ENCODE measurements around the gene BMF.
"Not testable (repeated sequence)": the region's sequence is repeated elsewhere in the genome, so short reads cannot be mapped to it uniquely, and the experiment has no call there.

BMF gene

DNA sequence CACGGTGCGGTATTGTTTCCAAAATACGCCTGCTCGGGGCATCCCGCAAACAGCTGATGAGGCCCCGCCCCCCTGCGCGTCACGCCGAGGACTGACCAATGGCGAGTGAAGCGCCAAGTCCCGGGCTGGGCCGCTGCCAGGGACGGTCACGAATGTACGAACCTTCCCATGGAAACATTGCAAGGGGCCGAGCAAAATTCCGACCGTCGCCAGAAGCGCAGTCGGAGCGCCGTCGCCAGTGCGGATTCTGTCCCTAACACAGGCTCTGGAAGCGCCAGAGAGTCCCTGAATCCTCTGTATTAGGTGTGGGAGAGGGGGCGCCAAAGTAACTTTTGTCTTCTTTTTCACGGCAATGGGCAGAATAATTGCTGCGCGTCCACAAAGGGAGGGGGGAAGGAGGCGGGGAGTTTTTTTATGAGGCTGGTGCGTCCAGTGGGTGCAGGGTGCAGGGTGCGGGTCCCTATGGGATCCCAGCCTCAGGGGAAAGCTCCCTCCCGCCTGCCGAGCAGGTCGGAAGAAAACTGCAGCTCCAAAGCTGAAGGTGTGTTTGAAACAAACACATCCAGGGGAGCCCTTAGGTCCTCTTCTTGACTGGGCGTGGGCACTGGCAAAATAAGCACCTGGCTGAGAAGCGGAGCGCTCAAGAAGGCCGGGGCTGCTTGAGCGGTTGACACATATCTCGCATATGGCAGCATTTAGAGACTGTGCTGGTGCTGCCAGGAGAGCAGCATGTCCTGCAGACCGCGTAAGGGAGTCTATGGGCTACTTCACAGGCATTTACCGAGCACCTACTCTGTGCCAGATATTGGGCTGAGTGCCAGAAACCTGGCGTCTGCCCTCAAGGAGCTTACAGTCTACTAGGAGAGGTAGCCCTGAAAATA is at the start of gene BMF:
TSS of gene BMF (minus strand) at position 25 of the 881 bp plus-strand sequence. CDS start 2,793 bp downstream, outside the sequence.
- DNase-seq (ENCODE audit: low read depth, low spot score) = peak; percentile 99

- peak; percentile 35 for DNase-seq (ENCODE audit: low read depth, low spot score)
Measured at GRCh38 chr15:40157778-40158447, 49.2 kb upstream of the BMF start.

- peak; percentile 89 for DNase-seq (ENCODE audit: low read depth, low spot score)
Measured at GRCh38 chr15:40155270-40155910, 46.7 kb upstream of the BMF start.

GRCh38 chr15:40154821-40155220 is 46.1 kb upstream of the BMF start:
- DNase-seq (ENCODE audit: low read depth, low spot score) = peak; percentile 60

DNA sequence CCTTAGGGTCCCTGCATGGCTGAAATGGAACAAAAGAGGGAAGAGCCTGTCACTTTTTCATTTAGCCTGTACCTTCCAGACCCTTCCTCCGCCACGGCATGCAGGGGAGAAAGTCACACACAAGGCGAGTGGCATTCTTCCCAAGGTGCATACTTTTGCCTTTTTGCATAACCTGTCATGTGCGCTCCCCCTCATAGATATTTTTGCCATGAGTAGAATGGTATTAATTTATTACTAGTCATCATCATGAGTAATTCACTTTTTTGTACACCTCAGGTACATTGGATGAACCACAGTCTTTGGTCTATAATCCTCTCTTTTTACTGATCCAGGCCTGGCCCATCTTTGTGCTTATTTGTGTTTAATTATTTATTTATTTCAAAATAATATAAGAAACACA is 43.3 kb upstream of the BMF start:
- no peak for DNase-seq (ENCODE audit: low read depth, low spot score)

DNA sequence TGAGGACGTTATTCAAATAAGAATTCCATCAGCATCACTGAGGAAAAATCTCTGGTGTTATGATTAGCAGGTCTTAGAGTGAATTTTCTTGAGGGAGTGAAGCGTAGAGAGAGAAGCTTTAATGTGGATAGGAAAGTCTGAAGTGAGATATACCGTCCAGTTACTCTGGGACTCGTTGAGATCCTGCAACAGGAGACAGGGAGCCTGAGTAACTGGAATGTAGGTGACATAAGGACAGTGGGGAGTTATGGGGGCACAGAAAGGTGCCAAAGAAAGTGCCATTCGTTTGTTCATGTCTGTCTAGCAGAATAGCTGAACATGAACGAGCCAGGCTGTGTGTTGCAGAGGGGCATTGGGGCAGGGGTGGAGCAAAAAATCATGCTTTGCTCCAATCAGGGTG is 42.8 kb upstream of the BMF start:
- DNase-seq (ENCODE audit: low read depth, low spot score) = no peak

GRCh38 chr15:40150163-40150925 is 41.7 kb upstream of the BMF start:
- no peak for DNase-seq (ENCODE audit: low read depth, low spot score)

GRCh38 chr15:40149339-40149738 is 40.7 kb upstream of the BMF start:
- DNase-seq (ENCODE audit: low read depth, low spot score) = no peak

GRCh38 chr15:40146037-40146436 is 37.4 kb upstream of the BMF start:
- DNase-seq (ENCODE audit: low read depth, low spot score) = no peak

DNA sequence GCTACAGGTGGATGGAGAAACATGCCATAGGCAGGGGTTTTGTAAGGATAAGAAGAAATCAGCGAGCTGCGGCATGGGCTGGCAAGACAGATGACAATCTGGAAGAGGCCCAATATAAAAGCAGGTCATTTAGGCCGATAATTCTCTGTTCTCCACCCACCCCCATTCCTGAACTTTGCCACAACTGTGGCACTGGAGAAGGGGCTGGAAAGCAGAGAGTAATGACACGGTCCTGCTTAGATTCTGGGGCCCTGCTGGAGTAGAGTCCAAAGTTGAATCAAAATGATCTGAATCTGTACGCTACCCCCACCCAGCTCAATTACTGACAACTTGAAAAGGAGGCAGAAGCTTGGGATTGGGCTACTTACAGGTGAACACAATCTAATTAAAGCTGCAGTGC is 33.7 kb upstream of the BMF start:
- no peak for DNase-seq (ENCODE audit: low read depth, low spot score)

DNA sequence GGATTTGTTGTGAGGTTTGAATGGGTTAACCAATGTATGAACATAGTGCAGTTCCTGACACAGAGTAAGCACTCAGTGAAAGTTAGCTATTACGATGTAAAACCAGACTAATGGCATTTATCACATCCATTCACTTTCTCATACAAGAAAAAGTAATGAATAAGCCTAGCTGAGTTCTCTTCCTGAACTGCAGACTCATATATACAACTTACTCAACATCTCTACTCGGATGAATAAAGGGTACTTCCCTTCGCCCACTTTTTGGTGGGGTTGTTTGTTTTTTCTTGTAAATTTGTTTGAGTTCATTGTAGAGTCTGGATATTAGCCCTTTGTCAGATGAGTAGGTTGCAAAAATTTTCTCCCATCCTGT is 29.5 kb upstream of the BMF start:
- not testable (repeated sequence) for DNase-seq (ENCODE audit: low read depth, low spot score)

DNA sequence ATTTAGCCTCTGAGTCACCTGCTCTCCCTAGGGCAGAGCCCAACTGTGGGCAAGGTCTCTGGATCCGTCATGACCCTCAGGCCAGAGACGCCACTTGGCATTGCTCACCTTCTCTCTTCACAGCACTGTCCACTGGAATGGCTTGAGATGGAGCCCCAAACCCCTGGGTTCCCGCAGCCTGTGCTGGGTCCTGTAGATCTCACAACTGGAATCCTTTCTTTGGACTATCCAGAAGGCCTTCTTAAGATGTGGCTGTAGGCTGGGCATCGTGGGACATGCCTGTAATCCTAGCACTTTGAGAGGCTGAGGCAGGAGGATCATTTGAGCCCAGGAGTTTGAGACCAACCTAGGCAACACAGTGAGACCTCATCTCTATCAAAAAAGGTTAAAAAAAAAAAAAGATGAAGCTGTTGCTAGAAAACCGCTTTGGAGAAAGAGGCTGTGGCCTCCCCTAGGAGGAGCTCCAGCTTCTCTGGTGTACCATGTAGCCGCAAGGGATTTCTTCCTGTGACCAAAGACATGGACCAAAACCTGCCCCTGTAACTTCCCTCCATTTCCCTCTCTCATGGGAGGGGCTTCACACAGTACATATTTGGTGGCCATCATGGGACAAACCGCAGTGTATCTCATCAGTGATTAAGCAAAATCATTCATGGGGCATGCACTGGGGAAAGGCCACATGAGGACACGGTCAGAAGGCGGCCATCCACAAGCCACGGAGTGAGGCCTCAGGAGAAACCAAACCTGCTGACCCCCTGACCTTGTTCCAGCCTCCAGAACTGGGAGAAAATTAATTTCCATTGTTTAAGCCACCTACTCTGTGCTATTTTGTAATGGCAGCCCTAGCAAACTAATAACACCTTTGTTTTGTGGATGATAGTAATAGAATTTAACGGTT is 28.9 kb upstream of the BMF start:
- no peak for DNase-seq (ENCODE audit: low read depth, low spot score)

- peak; percentile 62 for DNase-seq (ENCODE audit: low read depth, low spot score)
Measured at GRCh38 chr15:40136470-40137302, 28.0 kb upstream of the BMF start.

DNA sequence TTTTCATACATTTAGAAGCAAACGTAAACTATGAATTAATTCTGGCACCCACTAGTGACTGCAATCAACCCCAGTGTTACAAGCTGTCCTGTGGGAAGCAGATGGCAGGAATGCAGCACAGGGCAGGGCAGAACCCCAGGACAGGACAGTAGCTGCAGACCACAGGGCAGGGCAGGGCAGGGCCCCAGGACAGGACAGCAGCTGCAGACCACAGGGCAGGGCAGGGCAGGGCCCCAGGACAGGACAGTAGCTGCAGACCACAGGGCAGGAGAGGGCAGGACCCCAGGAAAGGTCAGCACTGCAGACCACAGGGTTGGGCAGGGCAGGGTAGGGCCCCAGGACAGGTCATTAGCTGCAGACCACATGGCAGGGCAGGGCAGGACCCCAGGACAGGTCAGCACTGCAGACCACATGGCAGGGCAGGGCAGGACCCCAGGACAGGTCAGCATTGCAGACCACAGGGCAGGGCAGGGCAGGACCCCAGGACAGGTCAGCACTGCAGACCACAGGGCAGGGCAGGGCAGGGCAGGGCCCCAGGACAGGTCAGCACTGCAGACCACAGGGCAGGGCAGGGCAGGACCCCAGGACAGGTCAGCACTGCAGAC is 27.3 kb upstream of the BMF start:
- DNase-seq (ENCODE audit: low read depth, low spot score) = not testable (repeated sequence)

DNA sequence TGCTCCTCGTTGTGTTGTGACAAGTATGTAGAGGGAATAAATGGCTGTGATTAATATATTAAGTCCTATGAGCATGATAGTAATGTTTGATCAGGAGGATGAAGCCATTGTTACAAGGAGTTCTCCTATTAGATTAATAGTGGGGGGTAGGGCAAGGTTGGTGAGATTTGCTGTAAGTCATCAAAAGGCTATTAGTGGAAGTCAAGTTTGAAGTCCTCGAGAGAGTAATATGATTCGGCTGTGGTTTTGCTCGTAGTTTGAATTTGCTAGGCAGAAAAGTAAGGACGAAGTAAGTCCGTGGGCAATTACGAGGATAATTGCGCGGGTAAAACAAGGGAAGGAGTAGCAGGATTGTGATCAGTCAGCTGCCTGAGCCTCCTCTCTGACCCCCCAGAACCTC is 26.2 kb upstream of the BMF start:
- DNase-seq (ENCODE audit: low read depth, low spot score) = no peak

DNA sequence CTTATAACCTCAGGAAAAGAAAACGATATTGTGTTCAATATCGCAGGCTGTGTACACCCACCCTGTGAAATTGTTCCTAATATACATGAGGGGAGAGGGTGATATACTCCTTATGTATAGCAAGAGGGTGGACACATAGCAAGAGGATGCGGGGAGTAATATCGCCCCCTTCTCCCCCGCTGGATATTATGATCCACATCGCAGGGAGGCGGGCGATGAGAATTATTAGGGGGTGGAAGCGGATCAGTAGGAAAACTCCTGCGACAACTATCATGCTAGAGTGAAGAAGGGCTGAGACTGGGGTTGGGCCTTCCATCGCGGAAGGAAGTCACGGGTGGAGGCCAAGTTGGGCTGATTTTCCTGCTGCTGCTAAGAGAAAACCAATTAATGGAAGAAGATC is 24.9 kb upstream of the BMF start:
- no peak for DNase-seq (ENCODE audit: low read depth, low spot score)

DNA sequence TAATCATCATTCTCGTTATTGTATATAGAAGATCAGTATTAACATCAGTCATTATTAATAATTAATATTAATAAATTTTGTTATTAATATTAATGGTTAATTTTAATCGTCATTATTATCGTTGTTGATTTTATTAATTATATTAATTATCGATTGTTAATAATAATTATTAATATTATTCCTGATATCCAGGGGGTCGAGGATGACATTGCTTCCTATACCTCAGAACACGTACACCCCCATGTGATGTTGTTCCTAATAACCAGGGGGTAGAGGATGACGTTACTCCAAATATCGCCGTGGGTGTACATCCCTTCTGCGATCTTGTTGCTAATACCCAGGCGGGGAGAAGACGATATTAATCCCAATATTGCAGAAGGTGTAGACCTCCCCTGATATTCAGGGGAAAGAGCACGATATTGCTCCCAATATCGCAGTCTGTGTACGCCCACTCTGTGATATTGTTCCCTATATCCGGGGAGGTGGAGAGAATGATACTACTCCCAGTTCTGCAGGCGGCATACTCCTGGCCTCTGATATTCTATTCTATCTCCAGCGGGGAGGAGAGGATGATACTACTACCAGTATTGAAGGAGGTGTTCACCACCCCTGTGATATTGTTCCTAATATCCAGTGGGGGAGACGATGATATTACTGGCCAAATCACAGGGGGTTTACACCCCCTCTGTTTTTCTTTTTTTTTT is 22.3 kb upstream of the BMF start:
- no peak for DNase-seq (ENCODE audit: low read depth, low spot score)

GRCh38 chr15:40130118-40130517 is 21.4 kb upstream of the BMF start:
- DNase-seq (ENCODE audit: low read depth, low spot score) = no peak
